Stimulated activated CD8-positive, alpha-beta memory T cell treated with anti-CD3 and anti-CD28 coated beads, Interleukin-4, amount 100 ng/mL, for 24 hours (primary cell): ENCODE measurements around the gene GRAMD1B.

Experiments used
- DNase-seq: peaks from one replicate; pipeline ENCODE4 v3.0.0-alpha.2; 2020; ENCODE audit warnings: low read depth

The GRAMD1B gene

DNA sequence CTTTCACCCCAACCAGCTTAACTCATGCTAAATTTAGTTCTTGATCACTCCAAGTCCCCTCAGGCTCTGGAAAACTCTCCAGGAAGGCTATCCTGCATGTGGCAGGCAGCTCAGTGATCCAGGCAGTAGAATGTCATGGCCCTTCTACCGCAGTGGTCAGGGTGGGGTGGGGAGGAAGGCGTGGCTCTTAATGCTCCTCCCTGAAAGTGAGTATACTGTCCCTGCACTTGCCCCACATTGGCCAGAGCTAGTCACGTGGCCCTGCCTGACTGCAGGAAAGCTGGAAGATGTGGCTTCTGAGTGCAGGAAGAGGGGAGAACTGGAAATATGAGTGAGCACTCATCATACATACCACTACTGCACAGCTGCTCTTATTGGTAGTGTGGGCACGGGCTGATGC, 102.1 kb downstream of the GRAMD1B start:
- no peak for DNase-seq

DNA sequence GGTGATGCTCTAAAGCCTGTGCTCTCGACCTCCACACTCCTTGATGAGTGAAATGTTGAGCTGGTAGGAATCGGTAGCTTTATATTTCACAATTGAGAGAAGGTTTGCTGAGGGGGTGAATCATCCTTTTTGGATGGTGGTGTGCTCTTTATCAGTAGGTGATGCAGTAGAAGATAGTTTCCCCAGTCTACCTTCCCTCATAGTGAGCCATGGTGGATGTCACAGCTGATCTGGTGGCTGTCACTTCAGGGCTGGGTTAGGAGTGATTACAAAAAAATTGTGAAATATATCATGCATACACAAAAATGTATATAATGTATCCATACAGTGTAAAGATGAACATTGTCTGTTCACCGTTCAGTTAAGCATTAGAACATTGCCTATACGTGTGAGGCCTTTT, 105.3 kb downstream of the GRAMD1B start:
- no peak for DNase-seq

DNA sequence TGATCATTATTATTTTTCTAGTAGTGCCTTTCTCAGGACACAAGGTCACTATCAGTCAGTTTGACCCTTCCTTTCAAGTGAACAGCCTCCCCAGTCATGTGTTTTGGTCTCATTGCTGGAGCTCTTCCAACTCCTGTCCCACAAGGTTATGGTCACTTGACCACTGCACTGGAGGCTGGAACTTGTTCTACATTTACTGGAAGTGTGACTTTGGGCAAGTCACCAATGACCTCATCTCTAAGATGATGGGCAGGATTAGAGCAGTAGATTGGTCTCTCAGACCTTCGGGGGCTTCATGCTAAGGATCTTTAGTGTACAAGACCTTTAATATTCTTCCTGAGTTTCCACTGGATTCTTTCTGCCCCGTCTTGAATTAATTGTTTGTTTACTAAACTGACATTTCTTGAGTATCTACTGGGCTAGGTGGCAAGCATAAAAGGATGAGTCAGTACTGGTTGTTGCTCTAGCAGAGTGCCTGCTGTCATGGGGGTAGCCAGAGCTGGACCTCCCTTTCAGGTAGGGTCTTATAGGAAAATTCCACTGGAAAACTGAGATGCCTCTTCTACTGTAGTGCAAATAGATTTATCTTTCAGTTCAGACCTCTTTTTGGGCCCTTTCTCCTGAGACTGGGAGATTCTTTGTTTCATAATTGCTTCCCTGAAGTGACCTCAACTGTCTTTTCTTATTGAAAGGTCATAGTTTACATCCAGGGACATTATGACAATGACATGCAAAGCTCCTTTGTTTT, 106.8 kb downstream of the GRAMD1B start:
- DNase-seq = no peak

DNA sequence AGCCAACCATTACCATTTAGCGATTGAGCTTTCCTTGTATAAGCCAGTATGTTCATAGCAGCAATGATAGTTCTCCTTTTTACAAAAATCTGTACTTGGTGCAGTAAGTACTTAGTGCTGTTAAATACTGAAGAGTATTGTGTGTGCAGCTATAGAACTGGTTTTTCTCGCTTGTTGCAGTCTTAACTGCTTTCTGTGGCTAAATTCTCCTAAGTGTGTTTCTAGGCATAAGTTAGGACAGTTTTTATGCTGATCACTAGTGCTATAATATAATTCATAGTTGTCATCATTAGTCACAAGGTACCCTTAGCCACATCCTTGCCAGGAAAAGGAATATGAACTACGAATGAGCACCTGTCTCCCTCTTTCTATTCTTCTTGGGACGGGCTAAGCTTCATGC, 107.7 kb downstream of the GRAMD1B start:
- DNase-seq = no peak

- no peak for DNase-seq
These were observed 113.7 kb downstream of the GRAMD1B start for GRCh38 chr11:123543797-123544196.

- DNase-seq = no peak
These were observed 114.7 kb downstream of the GRAMD1B start for GRCh38 chr11:123544631-123545375.

- DNase-seq = no peak
These were observed 115.7 kb downstream of the GRAMD1B start for GRCh38 chr11:123545726-123546270.

DNA sequence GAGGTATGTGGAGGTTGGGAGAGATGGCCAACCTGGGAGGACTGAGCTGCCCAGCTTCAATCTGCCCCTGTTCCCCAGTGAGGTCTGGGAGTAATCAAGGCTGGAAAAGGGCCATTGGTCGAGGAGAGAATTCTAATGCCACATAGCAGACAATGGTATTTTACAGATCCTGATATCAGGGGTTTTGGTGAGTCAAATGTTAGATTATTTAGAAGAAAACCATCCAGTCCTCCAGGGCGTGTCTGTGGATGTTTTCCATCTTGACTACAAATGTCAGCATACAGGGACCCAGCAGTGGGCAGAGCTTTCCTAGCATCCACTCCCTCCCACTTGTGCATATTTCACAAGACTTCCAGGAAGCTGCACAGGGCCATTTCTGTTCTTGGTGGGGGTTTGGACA, 116.4 kb downstream of the GRAMD1B start:
- no peak for DNase-seq

DNA sequence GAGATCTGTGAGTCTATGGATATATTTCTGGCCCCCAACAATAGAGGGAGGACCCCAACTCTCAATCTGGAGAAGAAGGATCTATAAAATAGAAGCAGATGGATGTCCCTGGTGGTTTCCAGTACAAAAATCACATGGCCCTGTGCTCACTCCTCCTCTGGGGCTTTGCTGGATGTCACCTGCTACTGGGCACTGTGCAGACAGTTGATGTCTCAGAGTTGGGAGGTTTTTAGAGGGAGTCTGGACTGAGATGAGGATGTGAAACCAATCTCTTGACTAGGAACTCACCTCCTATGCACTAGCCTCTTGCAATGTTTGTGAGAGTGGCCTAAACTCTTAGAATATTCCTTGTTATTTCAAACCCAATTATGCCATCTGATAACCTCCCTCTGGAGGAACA, 117.1 kb downstream of the GRAMD1B start:
- no peak for DNase-seq

DNA sequence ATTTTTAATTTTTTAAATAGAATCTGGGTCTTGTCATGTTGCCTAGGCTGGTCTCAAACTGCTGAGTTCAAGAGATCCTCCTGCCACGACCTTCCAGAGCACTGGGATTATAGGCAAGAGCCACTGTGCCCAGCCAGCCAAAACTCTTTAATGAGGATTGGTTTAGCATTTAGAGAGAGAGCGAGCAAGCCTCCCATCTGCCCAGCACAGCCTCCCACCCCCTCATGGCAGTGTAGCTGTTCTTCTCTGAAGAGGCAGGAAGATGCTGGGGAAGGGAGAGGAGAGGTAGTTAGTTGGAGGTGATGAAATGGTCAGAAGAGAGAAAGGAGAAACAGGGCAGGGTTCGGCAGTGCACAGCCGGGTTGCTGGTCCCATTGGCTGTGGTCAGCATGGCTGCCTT, 118.7 kb downstream of the GRAMD1B start:
- DNase-seq = no peak

DNA sequence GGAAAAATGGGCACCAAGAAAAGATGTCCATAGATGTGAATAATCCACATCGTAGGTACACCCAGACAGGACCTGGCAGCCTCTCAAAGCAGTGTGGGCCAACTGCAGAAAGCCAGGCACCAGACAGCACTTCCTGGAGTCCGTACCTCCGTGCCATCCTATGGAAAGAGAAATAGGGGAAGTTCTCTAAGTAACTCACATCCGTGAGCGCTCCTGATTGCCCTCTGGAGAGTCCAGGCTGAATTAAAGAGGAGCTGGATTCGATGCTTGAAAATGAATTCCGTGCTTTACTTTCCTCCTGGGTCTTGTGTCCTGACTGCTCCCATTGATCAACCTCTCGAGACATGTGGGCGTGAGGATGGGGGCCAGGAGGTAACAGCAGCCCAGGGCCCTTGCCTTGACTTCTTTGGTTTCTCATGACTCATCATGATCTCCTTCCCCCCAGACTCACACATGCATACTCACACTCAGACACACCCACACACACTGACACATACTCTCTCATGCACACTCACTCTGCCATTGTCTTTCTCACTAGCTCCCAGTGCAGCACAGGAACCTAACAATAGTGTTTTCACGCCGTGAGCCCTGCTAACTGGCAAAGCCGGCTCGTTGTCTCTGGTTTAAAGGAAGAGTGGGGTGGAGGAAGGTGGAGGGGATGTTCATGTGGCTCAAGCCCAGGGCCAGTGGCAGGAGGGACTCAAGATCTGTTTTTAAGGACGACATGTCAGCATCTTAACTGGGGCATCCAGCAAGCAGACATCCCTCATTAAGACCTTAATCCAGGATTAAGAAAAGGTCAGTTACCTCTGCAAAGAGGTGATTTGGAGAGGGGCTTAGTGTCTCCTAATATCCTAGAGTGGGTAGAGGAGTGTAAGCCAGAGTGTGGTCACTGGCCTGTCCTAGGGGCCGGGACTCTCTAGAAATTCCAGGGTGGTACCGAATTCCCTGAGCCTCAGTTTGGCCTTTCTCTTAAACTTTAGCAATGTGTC, 120.2 kb downstream of the GRAMD1B start:
- no peak for DNase-seq

GRCh38 chr11:123551079-123551478, 121.0 kb downstream of the GRAMD1B start:
- DNase-seq = no peak

- DNase-seq = no peak
These were observed 126.6 kb downstream of the GRAMD1B start for GRCh38 chr11:123556633-123557032.

- no peak for DNase-seq
These were observed 128.7 kb downstream of the GRAMD1B start for GRCh38 chr11:123558536-123559315.

- no peak for DNase-seq
These were observed 129.5 kb downstream of the GRAMD1B start for GRCh38 chr11:123559523-123559955.

- no peak for DNase-seq
These were observed 129.9 kb downstream of the GRAMD1B start for GRCh38 chr11:123560006-123560405.

GRCh38 chr11:123561431-123561800, 131.3 kb downstream of the GRAMD1B start:
- no peak for DNase-seq

DNA sequence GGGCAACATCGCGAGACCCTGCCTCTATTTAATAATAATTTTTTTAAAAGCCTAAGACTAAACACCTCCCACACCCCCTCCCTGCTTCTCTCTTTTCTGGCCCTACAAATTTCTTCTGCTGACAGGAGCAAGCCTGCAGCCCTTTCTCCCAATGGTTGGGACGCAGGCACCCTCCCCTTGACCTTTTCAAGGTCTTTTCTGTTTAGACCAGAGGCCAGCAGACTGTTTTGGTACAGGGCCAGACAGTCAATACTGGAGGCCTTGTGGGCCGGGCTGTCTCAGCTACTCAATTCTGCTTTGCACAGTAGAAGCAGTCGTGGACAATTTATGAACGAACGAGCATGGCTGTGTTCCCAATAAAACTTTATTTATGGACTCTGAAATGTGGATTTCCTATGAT, 132.1 kb downstream of the GRAMD1B start:
- DNase-seq = no peak

DNA sequence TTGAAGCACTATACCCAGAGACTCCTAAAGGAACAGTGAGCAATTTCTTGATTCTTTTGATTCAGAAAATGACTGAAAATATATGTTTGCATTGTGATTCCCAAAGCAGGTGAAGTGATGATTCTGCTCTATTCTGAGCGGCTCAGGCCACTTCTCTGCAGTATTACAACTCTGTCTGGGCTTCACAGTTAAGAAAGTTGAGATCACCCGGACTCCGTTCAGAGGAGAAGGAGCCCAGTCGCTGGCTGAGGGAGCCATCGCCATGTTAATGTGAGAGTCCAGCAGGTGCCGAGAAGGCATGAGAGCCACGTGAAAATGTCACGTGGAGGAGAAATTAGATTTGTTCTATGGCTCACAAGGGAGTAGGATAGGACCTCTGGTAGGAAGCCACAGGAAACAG, 132.8 kb downstream of the GRAMD1B start:
- DNase-seq = no peak

GRCh38 chr11:123564221-123564620, 134.2 kb downstream of the GRAMD1B start:
- no peak for DNase-seq

- no peak for DNase-seq
These were observed 136.8 kb downstream of the GRAMD1B start for GRCh38 chr11:123566852-123567251.
